ENCODE measurements around the gene ZFPM1. TPM values are rescaled to one million over a fixed set of nuclear protein-coding genes. Genes with fewer than 3 reads are reported as not detected.

The ZFPM1 gene
- total RNA-seq, 1 donor from 2014 or later = 6.2 TPM

DNA sequence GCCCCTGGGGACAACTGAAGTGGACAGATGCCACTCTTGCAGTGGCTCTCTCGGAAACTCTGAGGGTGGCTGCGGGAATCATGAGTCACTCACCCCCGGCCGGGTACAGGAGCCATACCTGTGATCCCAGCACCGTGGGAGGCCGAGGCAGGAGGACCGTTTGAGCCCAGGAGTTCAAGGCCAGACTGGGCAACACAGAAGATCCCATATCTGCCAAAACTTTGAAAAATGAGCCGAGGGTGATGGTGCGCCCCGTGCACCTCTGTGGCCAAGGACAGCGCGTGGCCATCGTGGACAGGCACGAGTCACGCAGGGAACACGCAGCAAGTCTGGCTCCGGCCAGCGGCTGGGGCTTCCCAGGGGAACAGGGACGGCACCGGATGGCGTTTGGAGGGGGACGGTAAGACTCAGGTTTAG lies 75.8 kb downstream of the ZFPM1 start:
- H3K27me3 ChIP-seq (ENCODE audit: control insufficient read depth, insufficient read depth, low read length) = no peaks in the 10 kb centered on the region
- no peak for DNase-seq (ENCODE audit: low read depth)
- TF ChIP-seq, protein P1, sequence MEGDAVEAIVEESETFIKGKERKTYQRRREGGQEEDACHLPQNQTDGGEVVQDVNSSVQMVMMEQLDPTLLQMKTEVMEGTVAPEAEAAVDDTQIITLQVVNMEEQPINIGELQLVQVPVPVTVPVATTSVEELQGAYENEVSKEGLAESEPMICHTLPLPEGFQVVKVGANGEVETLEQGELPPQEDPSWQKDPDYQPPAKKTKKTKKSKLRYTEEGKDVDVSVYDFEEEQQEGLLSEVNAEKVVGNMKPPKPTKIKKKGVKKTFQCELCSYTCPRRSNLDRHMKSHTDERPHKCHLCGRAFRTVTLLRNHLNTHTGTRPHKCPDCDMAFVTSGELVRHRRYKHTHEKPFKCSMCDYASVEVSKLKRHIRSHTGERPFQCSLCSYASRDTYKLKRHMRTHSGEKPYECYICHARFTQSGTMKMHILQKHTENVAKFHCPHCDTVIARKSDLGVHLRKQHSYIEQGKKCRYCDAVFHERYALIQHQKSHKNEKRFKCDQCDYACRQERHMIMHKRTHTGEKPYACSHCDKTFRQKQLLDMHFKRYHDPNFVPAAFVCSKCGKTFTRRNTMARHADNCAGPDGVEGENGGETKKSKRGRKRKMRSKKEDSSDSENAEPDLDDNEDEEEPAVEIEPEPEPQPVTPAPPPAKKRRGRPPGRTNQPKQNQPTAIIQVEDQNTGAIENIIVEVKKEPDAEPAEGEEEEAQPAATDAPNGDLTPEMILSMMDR (IDR thresholded peaks at IDR 0.05; ENCODE audit: insufficient read depth, low read length, poor library complexity, severe bottlenecking) = no peak

DNA sequence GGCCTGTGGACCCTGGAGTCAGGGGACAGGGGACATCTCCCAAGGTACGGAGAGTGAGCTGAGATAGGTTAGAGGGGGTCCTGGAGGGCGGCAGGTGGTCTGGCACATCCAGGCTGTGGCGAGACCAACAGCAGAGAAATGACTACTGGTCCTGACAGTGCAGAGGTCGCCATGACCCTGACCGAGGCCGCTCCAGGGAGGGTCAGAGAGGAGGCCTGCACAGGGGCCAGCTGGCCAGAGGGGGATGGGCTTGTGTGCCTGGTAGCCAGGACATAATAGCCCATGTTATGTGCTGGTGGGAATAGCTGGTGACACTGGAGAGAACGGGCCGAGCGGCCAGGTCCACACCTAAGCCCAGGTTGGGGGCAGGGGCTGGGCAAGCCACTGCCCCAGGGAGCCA lies 76.5 kb downstream of the ZFPM1 start:
- H3K4me3 ChIP-seq (ENCODE audit: low read depth, low read length) = no peak overlapping the region
- DNase-seq (ENCODE audit: low read depth) = no peak
- H3K36me3 ChIP-seq (ENCODE audit: control insufficient read depth, insufficient read depth, low read length) = peaks cover 1% of the 10 kb centered on the region
- no peaks in the 10 kb centered on the region for H3K27me3 ChIP-seq (ENCODE audit: control insufficient read depth, insufficient read depth, low read length)
- TF ChIP-seq, protein P1 (IDR thresholded peaks at IDR 0.05; ENCODE audit: insufficient read depth, low read length, poor library complexity, severe bottlenecking) = no peak

More for the DNA sequence above, 75.8 kb downstream of the ZFPM1 start:
- Histone ChIP-seq H3K36me3 (ENCODE audit: control insufficient read depth, insufficient read depth, low read length) (peaks cover 1% of the 10 kb centered on the region), H3K4me3 (ENCODE audit: low read depth, low read length) (no peak overlapping the region)

DNA sequence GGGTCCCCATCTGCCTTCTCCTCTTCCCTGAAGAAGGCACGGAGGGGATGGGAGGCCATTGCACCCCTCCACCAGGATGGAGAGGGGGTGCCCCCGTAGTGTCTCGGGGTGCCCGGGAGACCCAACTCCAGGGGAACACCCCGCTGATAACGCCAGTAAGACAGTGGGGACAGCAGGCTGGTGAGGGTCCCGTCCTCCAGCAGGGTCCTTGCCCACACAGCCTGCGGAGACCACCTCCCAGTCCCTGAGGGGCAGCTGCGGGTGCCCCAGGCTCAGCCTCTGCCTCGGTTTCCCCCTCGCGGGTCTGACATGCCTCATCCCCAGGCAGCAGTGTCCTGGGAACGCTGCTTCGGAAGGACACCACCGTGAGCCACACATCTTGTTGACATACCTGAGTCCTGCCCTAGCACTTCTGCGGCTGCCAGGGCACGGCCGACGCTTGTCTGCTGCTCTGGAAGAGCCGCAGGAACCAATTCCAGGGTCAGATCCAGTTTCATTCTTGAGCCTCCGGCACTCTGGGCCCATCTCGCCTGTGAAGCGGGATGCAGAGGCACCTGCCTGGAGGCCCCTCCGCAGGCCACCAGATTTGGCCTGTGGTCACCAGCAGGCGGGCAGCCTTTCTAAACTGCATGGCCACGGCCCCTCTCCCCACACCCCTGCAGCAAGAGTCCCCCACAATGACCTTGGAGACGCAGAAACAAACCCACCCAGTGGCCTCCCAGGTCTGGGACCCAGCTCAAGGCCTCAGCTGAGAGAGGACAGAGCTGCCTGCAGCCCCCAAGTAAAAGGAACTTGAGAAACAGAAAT lies 77.2 kb downstream of the ZFPM1 start:
- H3K4me3 ChIP-seq (ENCODE audit: low read depth, low read length) = no peak overlapping the region
- TF ChIP-seq, protein P1 (IDR thresholded peaks at IDR 0.05; ENCODE audit: insufficient read depth, low read length, poor library complexity, severe bottlenecking) = no peak
- no peak for DNase-seq (ENCODE audit: low read depth)
- no peaks in the 10 kb centered on the region for H3K27me3 ChIP-seq (ENCODE audit: control insufficient read depth, insufficient read depth, low read length)
- peaks cover 1% of the 10 kb centered on the region for H3K36me3 ChIP-seq (ENCODE audit: control insufficient read depth, insufficient read depth, low read length)

DNA sequence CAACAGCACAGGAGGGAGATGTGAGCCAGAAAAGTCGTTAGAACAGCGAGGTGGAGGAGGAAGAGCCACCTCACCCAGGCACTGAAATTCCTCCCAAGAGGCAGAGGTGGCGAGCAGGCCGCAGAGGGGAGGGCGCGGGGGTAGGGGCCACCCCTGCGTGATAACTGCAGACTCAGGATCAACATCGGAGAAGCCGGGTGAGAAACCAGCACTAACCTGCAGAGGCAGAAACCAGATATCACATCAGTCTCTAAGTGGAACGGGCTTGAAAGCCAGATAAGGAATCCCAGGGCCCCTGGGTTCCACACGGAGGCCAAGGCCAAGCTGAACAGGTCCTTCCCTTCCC lies 77.8 kb downstream of the ZFPM1 start:
- no peaks in the 10 kb centered on the region for H3K27me3 ChIP-seq (ENCODE audit: control insufficient read depth, insufficient read depth, low read length)
- TF ChIP-seq, protein P1 (IDR thresholded peaks at IDR 0.05; ENCODE audit: insufficient read depth, low read length, poor library complexity, severe bottlenecking) = no peak
- no peak for DNase-seq (ENCODE audit: low read depth)
- peaks cover 1% of the 10 kb centered on the region for H3K36me3 ChIP-seq (ENCODE audit: control insufficient read depth, insufficient read depth, low read length)
- no peak overlapping the region for H3K4me3 ChIP-seq (ENCODE audit: low read depth, low read length)

DNA sequence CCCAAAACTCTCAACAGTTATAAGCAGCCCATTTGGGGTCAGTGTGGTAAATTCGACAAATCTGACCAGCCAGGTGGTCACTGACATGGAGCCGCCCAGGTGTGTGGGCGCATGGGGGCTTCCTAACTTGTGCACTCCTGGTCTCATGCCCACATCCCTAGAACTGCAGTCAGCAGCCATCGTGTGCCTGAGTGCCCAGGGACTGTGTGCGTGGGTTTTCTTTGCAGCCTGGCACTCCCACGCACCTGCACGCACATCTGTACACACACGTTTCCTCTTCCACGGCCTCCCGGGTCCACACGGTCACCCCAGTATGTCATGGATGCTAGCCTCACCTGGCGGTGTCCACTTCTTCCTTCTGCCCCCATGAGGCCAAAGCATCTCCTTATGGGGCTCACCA lies 78.3 kb downstream of the ZFPM1 start:
- DNase-seq (ENCODE audit: low read depth) = no peak
- TF ChIP-seq, protein P1 (IDR thresholded peaks at IDR 0.05; ENCODE audit: insufficient read depth, low read length, poor library complexity, severe bottlenecking) = no peak
- no peak overlapping the region for H3K4me3 ChIP-seq (ENCODE audit: low read depth, low read length)
- H3K27me3 ChIP-seq (ENCODE audit: control insufficient read depth, insufficient read depth, low read length) = no peaks in the 10 kb centered on the region
- peaks cover 1% of the 10 kb centered on the region for H3K36me3 ChIP-seq (ENCODE audit: control insufficient read depth, insufficient read depth, low read length)

Data from kidney epithelial cell (primary cell).